Dendritic cell treated with granulocyte-macrophage colony-stimulating factor and Interleukin-4, amounts not matched to agents 40 ng/mL and 50 ng/mL, for 4 days (primary cell): ENCODE measurements around the gene TMEM54.

Experiments used
- H3K27ac Mint-ChIP-seq: one replicate; pipeline ENCODE4 v1.8.0; 2022; ENCODE audit warnings: mild to moderate bottlenecking, mixed read lengths
- H3K27me3 Mint-ChIP-seq: one replicate; pipeline ENCODE4 v1.8.0; 2022; ENCODE audit warnings: mild to moderate bottlenecking, mixed read lengths
- H3K36me3 Mint-ChIP-seq: one replicate; pipeline ENCODE4 v1.8.0; 2022; ENCODE audit warnings: low read depth, mixed read lengths
- H3K4me1 Mint-ChIP-seq: one replicate; pipeline ENCODE4 v1.8.0; 2022; ENCODE audit warnings: low read depth, mixed read lengths
- H3K4me3 Mint-ChIP-seq: one replicate; pipeline ENCODE4 v1.8.0; 2022; ENCODE audit warnings: mild to moderate bottlenecking, moderate library complexity, mixed read lengths
- H3K9me3 Mint-ChIP-seq: one replicate; pipeline ENCODE4 v1.8.0; 2022; ENCODE audit warnings: mixed read lengths
- intact Hi-C: fragments of 100-400 bp; cut with micrococcal nuclease; formaldehyde crosslinking; loops from one replicate; pipeline ENCODE4 v1.15.0; 2022

The TMEM54 gene

DNA sequence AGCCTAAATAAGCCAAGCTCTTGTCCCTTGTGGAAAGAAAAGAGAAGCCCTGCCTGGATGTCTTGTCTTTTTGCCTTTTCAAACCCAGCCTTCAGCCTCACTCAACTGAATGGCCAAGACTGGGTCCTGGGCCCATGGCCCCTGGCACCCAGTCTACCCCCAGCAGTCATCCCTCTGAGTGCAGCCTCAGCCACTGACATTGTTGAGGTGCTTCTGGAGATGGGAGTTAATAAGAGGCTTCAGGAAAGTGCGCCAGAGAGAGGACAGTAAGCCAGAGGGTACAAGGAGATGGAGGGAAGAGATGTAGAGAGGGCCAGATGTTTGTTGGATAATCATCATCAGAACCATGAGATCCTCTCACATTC lies 37.3 kb downstream of the TMEM54 start:
- H3K36me3 Mint-ChIP-seq: peaks cover 47% of the 10 kb centered on the region
- peaks cover 8% of the 10 kb centered on the region for H3K4me1 Mint-ChIP-seq
- H3K27ac Mint-ChIP-seq: no peak overlapping the region
- H3K9me3 Mint-ChIP-seq: no peaks in the 10 kb centered on the region
- peaks cover 4% of the 10 kb centered on the region for H3K27me3 Mint-ChIP-seq
- intact Hi-C loops: no loop called here
- H3K4me3 Mint-ChIP-seq: no peak overlapping the region

DNA sequence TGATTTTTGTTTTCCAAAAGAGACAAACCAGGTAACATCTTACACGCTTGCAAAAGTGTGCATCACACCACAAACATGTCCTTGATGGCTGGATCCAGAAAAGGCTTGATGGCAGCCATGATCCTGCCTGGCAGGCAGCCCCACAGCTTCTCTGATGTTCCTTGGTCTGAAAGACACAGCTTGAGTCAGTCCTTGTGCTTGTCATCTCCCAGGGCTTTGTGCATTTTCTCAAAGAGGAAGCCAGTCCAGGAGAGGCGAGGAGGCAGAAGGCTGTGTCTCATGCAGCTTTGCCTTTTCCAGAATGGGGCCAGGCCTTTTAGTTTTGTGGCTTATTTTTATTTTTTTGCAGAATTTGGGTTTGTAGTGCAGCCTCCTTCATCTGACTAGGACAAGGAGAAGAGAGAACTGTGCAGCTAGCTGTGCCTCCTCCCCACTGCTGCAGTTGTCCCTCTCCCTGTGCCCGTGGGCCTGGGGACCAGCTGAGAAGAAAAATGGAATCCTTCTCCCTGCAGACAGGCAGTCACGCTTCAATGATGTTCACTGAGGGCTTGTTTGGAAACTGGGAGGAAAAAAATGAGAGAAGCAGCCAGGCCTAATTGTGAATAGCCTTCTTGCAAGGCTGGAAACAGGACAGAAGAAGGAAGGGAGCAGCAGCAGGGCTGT lies 37.8 kb downstream of the TMEM54 start:
- Mint-ChIP-seq H3K27ac (no peak overlapping the region), H3K4me3 (no peak overlapping the region), H3K9me3 (no peaks in the 10 kb centered on the region)

DNA sequence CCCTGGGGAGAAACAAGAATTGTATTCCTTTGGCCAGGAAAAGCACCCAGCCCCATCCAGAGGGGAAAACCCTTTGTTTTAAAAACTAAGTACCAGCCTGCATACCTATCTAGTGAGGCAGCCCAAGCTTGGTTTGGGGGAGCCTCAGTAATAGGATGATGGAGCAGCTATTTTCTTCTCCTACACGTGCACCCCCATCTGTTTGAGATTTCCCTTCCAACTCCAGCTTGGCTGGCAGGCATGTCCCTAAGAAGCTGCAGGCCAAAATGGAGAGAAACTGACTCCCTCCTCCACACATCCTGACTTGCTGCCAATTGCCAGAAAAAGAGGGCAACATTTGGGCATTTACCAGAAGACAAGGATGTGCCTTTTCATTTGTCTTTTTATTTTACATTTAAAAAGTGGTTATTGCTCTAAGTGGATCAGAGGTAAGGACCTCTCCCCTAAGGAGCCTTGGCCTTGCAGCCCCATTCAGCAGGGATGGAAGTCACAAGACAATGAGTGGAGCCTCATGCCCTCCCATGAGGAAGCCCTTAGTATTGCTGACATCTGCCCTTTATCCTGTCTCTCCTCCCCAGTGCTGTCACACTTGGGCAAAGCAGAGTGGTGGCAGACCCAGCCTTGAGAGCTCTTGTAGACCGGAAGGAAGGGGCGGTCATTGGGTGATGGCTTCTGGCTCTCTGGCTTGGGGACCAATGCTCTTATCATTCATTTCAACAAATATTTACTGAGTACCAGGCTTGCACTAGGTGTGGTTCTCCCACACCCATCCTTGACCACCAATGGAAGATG lies 39.1 kb downstream of the TMEM54 start:
- H3K27me3 Mint-ChIP-seq: no peaks in the 10 kb centered on the region

More for the DNA sequence above, 37.8 kb downstream of the TMEM54 start:
- no peaks in the 10 kb centered on the region for H3K27me3 Mint-ChIP-seq
- H3K36me3 Mint-ChIP-seq: peaks cover 52% of the 10 kb centered on the region
- H3K4me1 Mint-ChIP-seq: peaks cover 8% of the 10 kb centered on the region
- intact Hi-C loops: no loop called here

DNA sequence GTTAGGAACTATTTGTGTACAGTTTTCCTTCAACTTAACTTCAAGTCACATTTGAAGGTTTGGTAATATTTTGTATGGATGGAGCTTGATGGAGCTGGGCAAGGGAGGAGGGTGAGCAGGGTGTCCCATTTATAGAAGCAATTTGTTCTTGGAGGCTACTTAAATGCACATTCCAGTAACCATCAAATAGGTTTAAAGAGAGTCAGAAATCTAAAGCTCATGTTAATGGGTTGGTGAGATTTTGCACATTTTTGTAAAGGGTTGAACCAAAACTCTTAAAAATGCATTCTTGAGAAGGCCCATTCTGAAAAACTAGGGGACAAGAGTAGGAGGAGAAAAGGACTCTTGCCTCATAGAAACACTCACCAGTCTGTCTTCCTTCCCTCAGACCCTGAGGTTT lies 40.6 kb downstream of the TMEM54 start:
- Mint-ChIP-seq H3K27ac (no peak overlapping the region), H3K36me3 (peaks cover 80% of the 10 kb centered on the region)
- intact Hi-C loops: no loop called here

More for the DNA sequence above, 39.1 kb downstream of the TMEM54 start:
- intact Hi-C loops: no loop called here
- Mint-ChIP-seq H3K4me1 (peaks cover 8% of the 10 kb centered on the region), H3K36me3 (peaks cover 65% of the 10 kb centered on the region), H3K27ac (no peak overlapping the region), H3K4me3 (no peak overlapping the region), H3K9me3 (no peaks in the 10 kb centered on the region)

GRCh38 chr1:32859915-32860314 lies 41.3 kb downstream of the TMEM54 start:
- intact Hi-C loops: no loop called here
- Mint-ChIP-seq H3K27me3 (no peaks in the 10 kb centered on the region), H3K4me1 (peaks cover 8% of the 10 kb centered on the region), H3K36me3 (peaks cover 84% of the 10 kb centered on the region), H3K4me3 (no peak overlapping the region), H3K9me3 (no peaks in the 10 kb centered on the region), H3K27ac (no peak overlapping the region)

More for the DNA sequence above, 40.6 kb downstream of the TMEM54 start:
- H3K9me3 Mint-ChIP-seq: no peaks in the 10 kb centered on the region
- H3K4me1 Mint-ChIP-seq: peaks cover 8% of the 10 kb centered on the region
- no peaks in the 10 kb centered on the region for H3K27me3 Mint-ChIP-seq
- H3K4me3 Mint-ChIP-seq: no peak overlapping the region

GRCh38 chr1:32858791-32859190 lies 42.4 kb downstream of the TMEM54 start:
- Mint-ChIP-seq H3K4me3 (no peak overlapping the region), H3K36me3 (peaks cover 86% of the 10 kb centered on the region), H3K27ac (no peak overlapping the region), H3K27me3 (no peaks in the 10 kb centered on the region), H3K4me1 (peaks cover 8% of the 10 kb centered on the region), H3K9me3 (no peaks in the 10 kb centered on the region)
- intact Hi-C loops: no loop called here

GRCh38 chr1:32858136-32858535 lies 43.1 kb downstream of the TMEM54 start:
- Mint-ChIP-seq H3K27me3 (no peaks in the 10 kb centered on the region), H3K9me3 (no peaks in the 10 kb centered on the region), H3K36me3 (peaks cover 87% of the 10 kb centered on the region), H3K4me3 (no peak overlapping the region), H3K4me1 (peaks cover 8% of the 10 kb centered on the region), H3K27ac (no peak overlapping the region)
- intact Hi-C loops: no loop called here

GRCh38 chr1:32855861-32856617 lies 45.1 kb downstream of the TMEM54 start:
- Mint-ChIP-seq H3K4me3 (no peak overlapping the region), H3K27ac (no peak overlapping the region), H3K9me3 (no peaks in the 10 kb centered on the region), H3K36me3 (peaks cover 85% of the 10 kb centered on the region), H3K27me3 (no peaks in the 10 kb centered on the region), H3K4me1 (no peaks in the 10 kb centered on the region)
- intact Hi-C loops: no loop called here

- Mint-ChIP-seq H3K36me3 (peaks cover 66% of the 10 kb centered on the region), H3K27ac (no peak overlapping the region), H3K4me3 (no peak overlapping the region), H3K9me3 (no peaks in the 10 kb centered on the region), H3K4me1 (no peaks in the 10 kb centered on the region), H3K27me3 (no peaks in the 10 kb centered on the region)
- intact Hi-C loops: no loop called here
These were observed 52.7 kb downstream of the TMEM54 start for GRCh38 chr1:32848354-32849063.
